Measurements from ENCODE around the gene ADAMTS16.

Gene ADAMTS16

GRCh38 chr5:5141625-5142525, 1.7 kb downstream of the ADAMTS16 start:
- peak in 3 of 4 experiments; percentile 2 to 14 (median 4) for DNase-seq

DNA sequence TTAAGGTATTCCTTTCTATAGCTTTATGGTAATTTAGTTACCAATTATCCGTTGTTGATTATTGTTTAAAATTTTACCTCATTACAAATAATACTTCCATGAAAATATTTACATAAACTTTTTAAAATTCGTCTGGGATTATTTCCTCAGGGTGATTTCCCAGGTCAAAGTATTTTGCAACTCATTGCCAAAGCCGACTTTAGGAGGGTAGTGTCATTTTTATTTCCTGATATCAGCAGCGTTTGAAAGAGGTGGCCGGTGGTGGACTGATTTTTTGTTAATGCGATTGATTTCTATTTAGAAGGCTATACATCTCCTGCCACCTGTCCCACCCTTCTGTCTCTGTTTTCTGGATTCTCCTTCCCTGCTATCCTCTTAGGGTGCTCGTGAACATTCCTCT, 4.3 kb downstream of the ADAMTS16 start:
- DNase-seq = no peak

DNA sequence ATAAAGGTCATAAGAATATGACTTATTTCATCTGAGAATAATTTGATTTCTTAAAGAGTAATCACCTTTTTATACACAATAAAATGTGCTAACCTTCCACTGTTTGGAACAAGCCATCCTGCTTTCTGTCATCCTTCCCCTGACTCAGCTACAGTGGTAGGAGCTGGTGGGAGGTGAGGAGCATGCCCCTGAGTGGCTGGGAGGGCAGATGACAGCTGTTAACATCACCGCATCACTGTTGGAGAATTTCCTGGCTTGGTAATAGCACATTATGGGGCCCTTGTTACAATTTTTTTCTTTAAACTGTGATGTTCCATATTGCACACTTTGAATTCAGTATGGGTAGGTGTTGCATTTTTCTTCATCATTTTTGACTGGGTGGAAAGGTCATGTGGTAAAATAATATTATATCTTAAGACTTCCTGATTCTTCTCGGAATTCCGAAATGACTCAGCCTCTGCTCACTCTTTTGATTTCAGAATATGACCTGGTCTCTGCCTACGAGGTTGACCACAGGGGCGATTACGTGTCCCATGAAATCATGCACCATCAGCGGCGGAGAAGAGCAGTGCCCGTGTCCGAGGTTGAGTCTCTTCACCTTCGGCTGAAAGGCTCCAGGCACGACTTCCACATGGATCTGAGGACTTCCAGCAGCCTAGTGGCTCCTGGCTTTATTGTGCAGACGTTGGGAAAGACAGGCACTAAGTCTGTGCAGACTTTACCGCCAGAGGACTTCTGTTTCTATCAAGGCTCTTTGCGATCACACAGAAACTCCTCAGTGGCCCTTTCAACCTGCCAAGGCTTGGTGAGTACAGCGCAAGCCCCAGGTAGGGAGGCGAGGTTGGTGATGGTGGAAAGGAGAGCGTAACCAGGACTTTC, 5.8 kb downstream of the ADAMTS16 start:
- no peak for DNase-seq

- no peak for DNase-seq
Measured at GRCh38 chr5:5146530-5147160, 6.5 kb downstream of the ADAMTS16 start.

GRCh38 chr5:5149154-5149553, 9.0 kb downstream of the ADAMTS16 start:
- no peak for DNase-seq

DNA sequence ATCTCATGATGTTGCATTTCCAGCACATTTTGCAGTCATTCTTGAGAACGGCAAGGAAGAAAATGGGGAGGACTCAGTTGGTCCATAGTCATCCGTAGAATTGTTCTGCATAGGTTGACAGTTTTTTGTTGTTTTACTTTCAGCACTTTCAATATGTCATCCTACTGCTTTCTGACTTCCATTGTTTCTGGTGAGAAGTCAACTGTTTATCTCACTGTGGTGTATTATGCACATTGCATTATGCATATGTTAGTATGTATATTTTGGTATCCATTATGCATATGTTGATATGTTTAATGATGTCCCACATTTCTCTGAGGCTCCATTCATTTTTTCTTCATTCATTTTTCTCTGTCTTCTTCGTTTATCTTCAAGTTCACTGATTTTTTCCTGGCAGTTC, 10.5 kb downstream of the ADAMTS16 start:
- no peak for DNase-seq

DNA sequence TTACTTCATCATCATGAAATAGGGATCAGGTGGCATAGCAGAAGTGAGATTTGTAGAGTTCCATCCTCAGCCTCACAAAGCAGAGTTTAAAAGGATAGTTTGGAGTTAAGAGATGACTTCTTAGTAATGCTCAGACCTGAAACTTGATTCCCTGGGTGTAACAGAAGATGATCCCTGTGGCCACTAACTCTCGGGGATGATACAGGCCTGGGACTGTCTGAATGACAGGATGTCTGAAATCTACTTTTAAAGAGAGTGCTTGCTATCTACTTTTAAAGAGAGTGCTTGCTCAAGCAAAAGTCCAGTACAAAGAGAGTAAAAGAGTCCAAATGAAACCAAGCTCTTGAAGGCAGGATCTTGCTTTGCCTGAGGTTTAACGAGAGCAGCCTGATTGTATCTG, 14.6 kb downstream of the ADAMTS16 start:
- DNase-seq = no peak

GRCh38 chr5:5155617-5156016, 15.5 kb downstream of the ADAMTS16 start:
- DNase-seq = no peak

GRCh38 chr5:5156471-5157082, 16.4 kb downstream of the ADAMTS16 start:
- no peak for DNase-seq

GRCh38 chr5:5158472-5158895, 18.4 kb downstream of the ADAMTS16 start:
- DNase-seq = no peak

- DNase-seq = no peak
Measured at GRCh38 chr5:5159282-5160103, 19.4 kb downstream of the ADAMTS16 start.

- DNase-seq = no peak
Measured at GRCh38 chr5:5164163-5164562, 24.0 kb downstream of the ADAMTS16 start.

- no peak for DNase-seq
Measured at GRCh38 chr5:5165541-5166002, 25.4 kb downstream of the ADAMTS16 start.

DNA sequence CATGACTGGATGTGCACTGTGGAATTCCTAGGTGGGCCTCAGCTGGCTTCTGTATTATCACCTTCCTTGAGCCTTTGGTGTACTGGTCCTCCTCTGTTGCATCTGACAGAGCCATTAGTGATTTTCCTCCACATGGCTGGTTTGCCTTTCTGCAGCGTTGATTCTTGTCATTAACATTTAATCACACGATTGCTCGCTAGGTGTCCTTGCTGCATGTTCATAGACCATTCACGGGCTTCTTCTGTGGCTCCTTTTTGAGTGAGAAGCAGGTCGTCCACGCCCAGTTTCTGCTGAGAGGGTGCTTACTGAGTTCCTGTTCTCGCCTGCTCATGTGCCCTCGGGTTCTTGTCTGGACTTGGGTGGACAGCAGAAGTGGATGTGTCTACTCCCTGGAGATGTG, 29.3 kb downstream of the ADAMTS16 start:
- no peak for DNase-seq

- DNase-seq = no peak
Measured at GRCh38 chr5:5178136-5178535, 38.0 kb downstream of the ADAMTS16 start.

- DNase-seq = no peak
Measured at GRCh38 chr5:5178580-5178979, 38.5 kb downstream of the ADAMTS16 start.

DNA sequence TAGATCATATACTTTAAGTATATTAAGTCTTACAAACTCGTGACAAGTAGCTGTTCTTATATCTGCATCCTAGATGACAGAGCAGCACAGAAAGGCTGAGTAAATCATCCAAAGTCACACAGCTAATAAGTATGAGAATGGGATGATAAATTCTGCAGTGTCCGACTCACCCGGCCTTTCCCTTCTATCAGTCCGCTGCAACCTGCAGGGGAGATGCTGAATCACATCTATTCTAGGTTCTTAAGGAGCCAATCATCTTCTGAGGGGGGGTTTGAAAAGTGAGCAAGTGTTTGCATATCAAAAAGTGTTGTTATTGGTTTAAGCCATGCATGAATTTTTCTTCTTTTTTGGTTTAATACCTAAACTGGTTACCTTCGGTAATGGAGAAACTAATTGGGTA, 38.9 kb downstream of the ADAMTS16 start:
- DNase-seq = no peak

DNA sequence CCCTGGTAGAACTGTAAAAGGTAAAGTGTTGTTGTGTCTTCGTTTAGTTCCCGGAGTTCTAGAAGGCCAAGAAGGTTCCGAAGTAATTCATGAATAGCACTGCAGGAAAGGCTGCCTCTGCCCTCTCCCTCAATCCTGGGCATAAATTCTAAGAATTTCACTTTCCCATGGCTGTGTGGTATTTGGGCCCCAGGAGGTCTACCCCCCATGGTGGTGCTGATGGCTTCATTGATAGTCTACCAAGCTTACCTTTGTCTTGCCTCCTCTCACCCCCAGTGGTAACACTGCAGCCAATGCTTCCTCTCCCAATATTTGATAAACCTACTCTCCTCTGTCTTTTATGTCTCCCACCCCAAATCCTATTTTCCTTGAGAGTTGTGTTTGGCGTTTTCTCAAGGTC, 39.5 kb downstream of the ADAMTS16 start:
- DNase-seq = no peak

DNA sequence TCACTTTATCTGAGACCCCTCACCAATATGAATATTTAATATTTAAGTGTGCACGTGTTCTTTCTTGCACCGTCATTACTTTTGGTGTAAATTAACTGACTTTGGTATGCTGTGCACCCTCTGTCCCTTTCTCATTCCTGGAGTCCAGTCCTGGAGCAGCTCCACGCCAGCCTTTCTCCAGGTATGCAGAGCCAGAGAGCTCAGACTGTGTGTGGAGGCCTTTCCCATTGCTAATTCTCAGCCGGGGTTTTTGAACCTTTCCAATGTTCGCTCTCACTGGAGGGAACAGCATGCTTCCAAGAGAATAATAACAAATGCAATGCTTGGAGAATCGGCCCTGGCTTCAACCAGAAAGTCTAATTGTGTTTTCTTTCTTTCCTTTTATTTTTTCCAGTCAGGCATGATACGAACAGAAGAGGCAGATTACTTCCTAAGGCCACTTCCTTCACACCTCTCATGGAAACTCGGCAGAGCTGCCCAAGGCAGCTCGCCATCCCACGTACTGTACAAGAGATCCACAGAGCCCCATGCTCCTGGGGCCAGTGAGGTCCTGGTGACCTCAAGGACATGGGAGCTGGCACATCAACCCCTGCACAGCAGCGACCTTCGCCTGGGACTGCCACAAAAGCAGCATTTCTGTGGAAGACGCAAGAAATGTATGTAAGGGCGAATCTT, 41.7 kb downstream of the ADAMTS16 start:
- DNase-seq = no peak

DNA sequence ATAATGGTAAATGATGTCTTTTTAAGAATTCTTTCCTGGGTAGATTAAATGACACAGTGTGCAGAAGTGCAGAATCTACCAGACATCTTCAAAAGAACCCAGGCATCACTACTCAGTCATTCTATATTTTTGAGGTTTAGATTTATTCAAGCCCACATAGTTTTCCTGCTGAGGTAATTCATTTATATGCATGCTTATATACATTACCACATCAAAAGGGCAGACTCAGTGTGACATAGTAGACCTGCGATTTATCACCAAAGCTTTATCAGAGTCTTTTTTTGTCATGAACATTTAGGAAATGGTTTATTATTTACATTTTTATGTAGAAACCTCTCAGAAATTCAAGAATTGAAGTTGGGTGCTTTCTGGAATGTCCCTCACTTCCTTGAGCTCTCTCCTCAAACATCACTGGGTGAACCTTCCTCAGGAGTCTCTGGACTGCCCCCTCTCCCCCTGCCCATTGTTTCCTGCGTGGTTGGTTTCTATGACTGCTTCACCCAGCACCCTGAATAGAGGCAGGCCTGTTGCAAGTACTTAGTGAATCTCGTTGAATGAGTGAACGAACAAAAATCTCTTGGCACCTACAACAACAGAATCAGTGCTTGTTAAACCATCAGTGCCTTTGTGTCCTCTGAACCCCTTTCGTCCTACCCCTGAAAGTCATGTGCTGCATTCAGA, 42.5 kb downstream of the ADAMTS16 start:
- DNase-seq = no peak
